Vagina (tissue), 2 donors: ENCODE results near the gene LRRC4. TPM values are rescaled to one million over a fixed set of nuclear protein-coding genes. Genes with fewer than 3 reads are reported as not detected.

ENCODE experiments used
- DNase-seq, 2 donors: peaks; one replicate each; pipeline ENCODE4 v3.0.0-alpha.2; 2017; ENCODE audit errors: extremely low spot score in 2 of 2
- H3K27ac ChIP-seq: fragments of 200-600 bp; sonication (generic); one replicate; pipeline ENCODE4 v1.5.1; 2019
- H3K27me3 ChIP-seq: fragments of 200-600 bp; sonication (generic); one replicate; pipeline ENCODE4 v1.5.1; 2019
- H3K36me3 ChIP-seq, 2 donors: fragments of 200-600 bp; sonication (generic); one replicate each; pipeline ENCODE4 v1.5.1; 2017 to 2019
- H3K4me1 ChIP-seq: fragments of 200-600 bp; sonication (generic); one replicate; pipeline ENCODE4 v1.5.1; 2019
- H3K4me3 ChIP-seq, 2 donors: fragments of 200-600 bp; sonication (generic); 1 replicate in 1 of 2; 2 replicates in 1 of 2; pipeline ENCODE4 v1.5.1; 2016 to 2019
- H3K9me3 ChIP-seq: fragments of 200-600 bp; sonication (generic); one replicate; pipeline ENCODE4 v1.5.1; 2019
- POLR2A ChIP-seq, 2 donors: fragments of 450-650 bp; IDR thresholded peaks; one replicate each; pipeline ENCODE4 v1.6.1; 2017; ENCODE audit warnings: antibody characterized with exemption in 2 of 2, mild to moderate bottlenecking in 2 of 2, moderate library complexity in 2 of 2
- POLR2AphosphoS5 ChIP-seq, 2 donors: sonication (generic); formaldehyde crosslinking; IDR thresholded peaks; one replicate each; pipeline ENCODE4 v1.9.0; 2017; ENCODE audit warnings: antibody characterized with exemption in 2 of 2, mild to moderate bottlenecking in 2 of 2, low read depth in 1 of 2; ENCODE audit not compliant: insufficient read depth in 1 of 2
- intact Hi-C: fragments of 100-400 bp; cut with DNase I; formaldehyde crosslinking; loops from one replicate; pipeline ENCODE4 v1.15.1; 2023
- total RNA-seq: library from RNA; depleted of rRNA; stranded (reverse); fragments of >200 nt; gene quantifications from one replicate; pipeline ENCODE4 v1.2.3, GENCODE V29; 2016
- TF ChIP-seq, protein P1 (sequence below), 3 experiments: fragments of 450-650 bp in 2 of 3; fragments of 200-600 bp in 1 of 3; sonication (generic) in 1 of 3; IDR thresholded peaks; one replicate each; pipeline ENCODE4 v1.5.1; 2017 to 2019; ENCODE audit warnings: antibody characterized with exemption in 3 of 3, mild to moderate bottlenecking in 2 of 3, moderate library complexity in 2 of 3

The LRRC4 gene
- total RNA-seq, 1 donor from 2014 or later = 6.1 TPM

DNA sequence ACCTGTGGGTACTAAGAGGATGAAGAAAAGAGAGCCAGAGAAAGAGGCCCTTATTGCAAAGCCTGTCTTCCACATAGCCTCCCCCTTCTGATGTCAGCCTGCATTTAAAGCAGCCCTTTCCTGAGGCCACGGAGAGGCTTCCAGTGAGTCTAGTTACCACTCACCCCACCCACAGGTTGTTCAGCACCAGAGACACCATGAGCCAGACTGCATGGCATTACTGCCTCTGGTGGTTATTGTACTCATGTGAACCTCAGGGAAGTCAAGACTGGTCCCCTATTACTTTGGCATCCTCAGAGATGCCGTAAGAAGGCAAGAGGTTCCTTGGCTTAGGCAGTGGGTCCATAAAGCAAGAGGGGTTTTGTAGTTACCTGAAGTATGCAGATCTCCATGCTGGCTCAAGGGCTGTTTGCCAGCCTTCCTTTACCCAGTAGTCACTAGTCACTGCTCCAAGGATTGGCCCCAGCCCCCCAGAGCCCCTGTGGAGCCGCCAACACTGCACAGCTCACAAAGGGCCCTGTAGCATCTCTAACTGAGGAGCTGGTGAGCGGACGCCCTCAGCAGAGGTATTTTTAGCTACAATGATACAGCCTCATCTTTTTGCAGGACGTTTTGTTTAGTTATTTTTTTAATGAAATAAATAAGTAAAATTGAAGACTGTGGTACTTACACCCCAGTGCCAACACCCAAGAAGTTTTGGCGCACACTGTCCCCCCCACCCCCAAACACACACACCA, 20.7 kb downstream of the LRRC4 start:
- TF ChIP-seq POLR2AphosphoS5 (IDR thresholded peaks at IDR 0.05; ENCODE audit: insufficient read depth in 1 of 2, low read depth in 1 of 2) (no peak), POLR2A (IDR thresholded peaks at IDR 0.05) (no peak)
- TF ChIP-seq, protein P1, sequence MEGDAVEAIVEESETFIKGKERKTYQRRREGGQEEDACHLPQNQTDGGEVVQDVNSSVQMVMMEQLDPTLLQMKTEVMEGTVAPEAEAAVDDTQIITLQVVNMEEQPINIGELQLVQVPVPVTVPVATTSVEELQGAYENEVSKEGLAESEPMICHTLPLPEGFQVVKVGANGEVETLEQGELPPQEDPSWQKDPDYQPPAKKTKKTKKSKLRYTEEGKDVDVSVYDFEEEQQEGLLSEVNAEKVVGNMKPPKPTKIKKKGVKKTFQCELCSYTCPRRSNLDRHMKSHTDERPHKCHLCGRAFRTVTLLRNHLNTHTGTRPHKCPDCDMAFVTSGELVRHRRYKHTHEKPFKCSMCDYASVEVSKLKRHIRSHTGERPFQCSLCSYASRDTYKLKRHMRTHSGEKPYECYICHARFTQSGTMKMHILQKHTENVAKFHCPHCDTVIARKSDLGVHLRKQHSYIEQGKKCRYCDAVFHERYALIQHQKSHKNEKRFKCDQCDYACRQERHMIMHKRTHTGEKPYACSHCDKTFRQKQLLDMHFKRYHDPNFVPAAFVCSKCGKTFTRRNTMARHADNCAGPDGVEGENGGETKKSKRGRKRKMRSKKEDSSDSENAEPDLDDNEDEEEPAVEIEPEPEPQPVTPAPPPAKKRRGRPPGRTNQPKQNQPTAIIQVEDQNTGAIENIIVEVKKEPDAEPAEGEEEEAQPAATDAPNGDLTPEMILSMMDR (IDR thresholded peaks at IDR 0.05) = no peak
- Histone ChIP-seq H3K4me1 (peaks cover 7% of the 10 kb centered on the region), H3K9me3 (no peaks in the 10 kb centered on the region), H3K4me3 (no peak overlapping the region), H3K27me3 (no peaks in the 10 kb centered on the region), H3K36me3 (no peaks in the 10 kb centered on the region), H3K27ac (no peak overlapping the region)
- intact Hi-C loops = no loop called here
- DNase-seq = no peak

GRCh38 chr7:128008744-128009143, 22.5 kb downstream of the LRRC4 start:
- Histone ChIP-seq H3K4me1 (no peaks in the 10 kb centered on the region), H3K27ac (no peak overlapping the region), H3K9me3 (no peaks in the 10 kb centered on the region), H3K27me3 (no peaks in the 10 kb centered on the region), H3K36me3 (no peaks in the 10 kb centered on the region), H3K4me3 (no peak overlapping the region)
- DNase-seq = no peak
- intact Hi-C loops = no loop called here
- TF ChIP-seq, protein P1 (IDR thresholded peaks at IDR 0.05) = no peak
- TF ChIP-seq POLR2AphosphoS5 (IDR thresholded peaks at IDR 0.05; ENCODE audit: insufficient read depth in 1 of 2, low read depth in 1 of 2) (no peak), POLR2A (IDR thresholded peaks at IDR 0.05) (no peak)

- Histone ChIP-seq H3K27me3 (no peaks in the 10 kb centered on the region), H3K4me3 (no peak overlapping the region), H3K36me3 (no peaks in the 10 kb centered on the region), H3K27ac (no peak overlapping the region), H3K4me1 (no peaks in the 10 kb centered on the region), H3K9me3 (no peaks in the 10 kb centered on the region)
- TF ChIP-seq, protein P1 (IDR thresholded peaks at IDR 0.05) = no peak
- TF ChIP-seq POLR2A (IDR thresholded peaks at IDR 0.05) = no peak
- no peak for TF ChIP-seq POLR2AphosphoS5 (IDR thresholded peaks at IDR 0.05; ENCODE audit: insufficient read depth in 1 of 2, low read depth in 1 of 2)
- no peak for DNase-seq
- intact Hi-C loops = no loop called here
These were observed 23.1 kb downstream of the LRRC4 start for GRCh38 chr7:128008141-128008540.

DNA sequence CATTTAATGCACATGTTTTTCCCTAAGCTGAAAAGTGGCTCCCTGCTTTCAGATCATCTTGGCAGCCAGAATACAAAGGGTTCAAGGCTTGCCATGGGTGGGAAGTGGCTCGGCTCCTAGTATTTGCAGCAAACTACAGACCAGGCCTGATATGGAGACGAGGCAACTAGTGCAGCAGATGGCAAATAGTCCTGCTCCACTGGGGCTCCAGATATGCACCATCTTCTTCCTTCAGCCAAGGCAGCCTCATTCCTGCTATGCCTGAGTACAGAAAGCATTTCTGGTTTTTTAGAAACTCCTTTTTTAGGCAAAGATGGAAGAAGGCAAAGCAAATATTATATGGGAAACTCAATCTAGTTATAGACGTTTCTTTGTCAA, 23.9 kb downstream of the LRRC4 start:
- TF ChIP-seq POLR2A (IDR thresholded peaks at IDR 0.05) = no peak
- TF ChIP-seq, protein P1 (IDR thresholded peaks at IDR 0.05) = no peak
- TF ChIP-seq POLR2AphosphoS5 (IDR thresholded peaks at IDR 0.05; ENCODE audit: insufficient read depth in 1 of 2, low read depth in 1 of 2) = no peak
- H3K27me3 ChIP-seq = no peaks in the 10 kb centered on the region
- no peak overlapping the region for H3K4me3 ChIP-seq
- no peak overlapping the region for H3K27ac ChIP-seq
- no peaks in the 10 kb centered on the region for H3K36me3 ChIP-seq
- no peaks in the 10 kb centered on the region for H3K9me3 ChIP-seq
- no peaks in the 10 kb centered on the region for H3K4me1 ChIP-seq
- intact Hi-C loops = no loop called here
- DNase-seq = no peak

DNA sequence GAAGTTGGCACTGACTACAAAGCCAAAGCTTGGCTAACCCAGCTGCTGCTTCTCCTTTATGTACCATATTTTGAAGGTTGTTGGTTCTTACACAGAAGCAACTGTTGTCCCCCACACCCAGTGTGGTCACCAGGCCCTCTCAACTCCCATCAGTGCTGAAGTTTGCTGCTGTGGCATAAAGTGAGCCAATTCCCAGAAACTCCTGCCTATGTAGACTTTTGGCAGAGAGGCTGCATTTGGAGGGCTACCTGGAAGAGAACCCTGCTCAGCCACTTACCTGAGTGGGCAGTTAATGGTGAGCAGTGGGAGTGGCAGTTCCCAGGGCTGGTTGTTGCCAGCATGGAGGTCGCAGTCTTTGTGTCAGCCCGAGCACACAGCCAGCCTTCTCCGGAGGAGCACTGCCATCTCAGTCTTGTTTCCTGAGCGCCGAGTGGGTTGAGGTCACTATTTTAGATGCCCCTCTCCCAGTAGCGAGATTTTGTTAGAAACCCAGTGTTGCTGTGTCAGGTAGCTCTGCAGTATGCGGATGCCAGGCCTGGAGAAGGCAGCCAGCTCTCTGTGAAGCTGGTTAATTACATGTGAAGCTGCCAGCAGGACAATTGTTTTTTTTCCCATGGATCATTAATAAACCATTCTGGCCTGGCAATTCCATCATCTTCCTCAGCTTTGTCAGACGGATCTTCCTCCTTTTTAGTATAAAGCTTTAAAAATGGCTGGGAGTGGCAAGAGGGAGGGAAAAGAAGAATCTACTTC, 24.5 kb downstream of the LRRC4 start:
- DNase-seq = no peak
- no peaks in the 10 kb centered on the region for H3K4me1 ChIP-seq

More for the DNA sequence above, 24.5 kb downstream of the LRRC4 start:
- intact Hi-C loops = no loop called here
- Histone ChIP-seq H3K36me3 (no peaks in the 10 kb centered on the region), H3K27ac (no peak overlapping the region), H3K4me3 (no peak overlapping the region), H3K9me3 (no peaks in the 10 kb centered on the region), H3K27me3 (no peaks in the 10 kb centered on the region)
- TF ChIP-seq, protein P1 (IDR thresholded peaks at IDR 0.05) = no peak
- TF ChIP-seq POLR2A (IDR thresholded peaks at IDR 0.05) (no peak), POLR2AphosphoS5 (IDR thresholded peaks at IDR 0.05; ENCODE audit: insufficient read depth in 1 of 2, low read depth in 1 of 2) (no peak)
